ENCODE results near the gene KLK12.

The KLK12 gene

DNA sequence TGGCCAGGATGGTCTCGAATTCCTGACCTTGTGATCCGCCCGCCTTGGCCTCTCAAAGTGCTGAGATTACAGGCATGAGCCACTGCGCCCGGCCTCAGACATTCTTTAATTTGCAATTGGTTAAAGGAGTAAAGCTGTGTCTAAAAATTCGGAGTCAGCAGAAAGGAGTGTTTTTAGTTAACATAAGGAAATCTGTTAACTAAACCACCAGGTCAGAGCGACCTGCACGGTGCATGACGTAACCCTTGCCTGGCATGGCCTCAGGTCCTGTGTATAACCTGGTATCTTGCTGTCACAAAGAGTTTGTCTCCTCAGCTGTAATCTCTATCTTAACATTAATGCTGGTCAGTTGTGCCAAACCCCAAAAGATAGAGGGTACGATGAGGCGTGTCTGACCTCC lies 9.5 kb upstream of the KLK12 start:
- DNase-seq, result no peak

DNA sequence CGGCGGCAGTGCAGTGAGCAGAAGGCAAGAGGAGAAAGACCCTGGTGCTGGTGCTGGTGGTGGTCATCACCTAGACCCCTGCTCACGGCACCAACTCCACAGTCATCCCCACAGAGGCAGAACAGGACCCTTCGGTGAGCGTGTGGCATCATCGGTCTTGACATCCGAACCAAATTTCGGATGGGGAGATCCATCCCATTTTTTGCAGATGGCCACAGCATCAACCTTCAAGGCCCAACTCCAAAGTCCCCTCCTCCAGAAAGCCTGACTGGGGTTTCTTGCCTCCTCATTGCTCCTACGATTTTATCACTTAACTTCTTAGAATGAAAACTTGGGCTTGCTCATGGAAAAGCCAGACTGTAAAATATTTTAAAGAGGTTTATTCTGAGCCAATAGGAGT lies 8.7 kb upstream of the KLK12 start:
- DNase-seq, result no peak

DNA sequence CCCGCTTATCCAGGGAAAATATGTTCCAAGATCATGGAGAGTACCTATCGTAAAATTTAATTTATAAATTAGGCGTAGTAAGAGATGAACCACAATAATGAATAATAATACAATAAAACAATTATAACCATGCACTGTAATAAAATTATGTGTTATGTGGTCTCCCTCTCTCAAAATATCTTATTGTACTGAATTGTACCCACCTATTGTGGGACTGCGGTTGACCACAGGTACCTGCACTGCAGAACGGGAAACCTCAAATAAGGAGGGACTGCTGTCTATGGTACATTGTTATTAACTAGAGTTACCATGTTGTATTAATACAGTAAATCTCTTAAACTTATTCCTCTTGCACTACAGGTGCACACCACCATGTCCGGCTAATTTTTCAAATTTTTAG lies 5.3 kb upstream of the KLK12 start:
- DNase-seq, result no peak

DNA sequence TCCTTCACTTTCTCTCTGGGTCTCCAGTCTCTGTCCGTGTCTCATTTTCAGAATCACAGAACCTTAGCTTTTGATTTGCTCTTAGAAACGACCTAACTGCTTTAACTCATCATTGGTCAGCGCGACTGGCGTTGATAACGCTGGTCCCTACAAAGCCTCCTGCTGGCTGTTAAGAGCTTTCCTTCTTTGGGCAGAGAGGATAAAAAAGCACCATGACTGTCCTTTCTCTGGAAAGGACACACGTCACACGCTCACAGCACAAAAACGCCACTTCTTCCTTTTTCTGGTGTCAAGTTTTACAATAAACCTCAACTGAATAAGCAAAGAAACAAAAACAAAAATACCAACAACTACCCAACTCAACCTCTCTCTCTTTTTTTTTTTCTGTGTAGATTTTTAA lies 1.7 kb upstream of the KLK12 start:
- DNase-seq, result no peak

DNA sequence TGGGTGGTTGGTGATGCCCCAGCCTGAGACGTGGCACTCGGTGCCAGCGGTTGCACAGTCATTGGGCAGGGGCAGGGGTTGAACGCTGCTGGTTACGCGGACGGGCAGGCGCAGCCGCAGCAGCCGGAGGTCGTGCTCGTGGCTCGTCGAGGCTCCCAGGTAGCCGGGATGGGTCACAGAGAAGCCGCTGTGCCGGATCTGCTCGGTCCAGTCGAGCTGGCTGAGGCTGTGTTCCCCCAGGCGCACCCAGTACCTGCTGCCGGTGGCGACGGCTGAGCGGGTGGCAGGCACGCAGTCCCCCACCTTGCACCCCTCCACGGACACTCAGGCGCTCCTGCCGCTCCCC lies 2.9 kb downstream of the KLK12 start:
- no peak for DNase-seq

DNA sequence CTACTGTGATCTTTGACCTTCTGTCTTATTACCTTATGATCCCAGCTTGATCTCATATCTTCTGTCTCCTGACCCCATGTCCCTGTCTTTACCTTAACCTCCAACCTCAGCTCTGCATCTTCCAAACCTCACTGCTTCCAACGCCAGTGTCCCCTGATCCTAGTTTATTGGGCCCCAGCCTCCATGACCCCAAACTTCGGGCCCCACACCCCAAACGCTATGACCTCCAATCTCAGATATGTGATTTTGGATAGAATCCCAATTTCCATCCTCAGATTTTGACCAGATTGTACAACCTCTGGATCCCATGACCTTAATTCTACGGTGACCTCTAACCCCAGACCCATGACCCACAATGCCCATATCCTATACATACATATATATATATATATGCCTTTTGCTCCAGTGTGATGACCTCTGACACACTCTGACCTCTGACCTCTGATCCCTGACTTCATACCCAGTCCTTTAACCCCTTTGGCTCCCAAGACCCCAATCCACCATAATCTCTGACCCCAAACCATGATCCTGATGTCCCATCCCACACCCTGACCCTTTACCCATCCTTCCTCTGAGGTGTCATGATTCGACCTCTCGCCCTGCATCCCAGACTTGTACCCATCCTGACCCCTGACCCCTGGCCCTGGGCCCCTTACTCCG lies 3.5 kb downstream of the KLK12 start:
- DNase-seq, result no peak

DNA sequence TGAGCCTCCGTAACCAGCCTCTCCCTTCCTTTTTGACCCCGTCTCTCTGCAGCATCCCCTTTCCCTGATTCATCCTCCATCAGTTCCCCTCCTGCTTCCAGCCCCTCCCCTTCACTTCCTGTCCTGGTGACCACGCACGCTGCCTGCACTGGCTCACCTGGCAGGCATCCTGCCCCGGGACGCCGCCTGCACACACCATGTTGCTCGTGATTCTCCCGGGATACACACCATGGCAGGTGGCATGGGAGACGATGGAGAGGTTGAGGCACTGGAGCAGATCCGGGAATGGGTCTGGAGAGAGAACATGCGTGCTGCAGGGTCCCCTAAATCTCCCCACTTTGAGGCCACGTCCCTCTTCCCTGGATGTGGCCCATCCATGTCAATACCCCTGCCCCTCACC lies 4.2 kb downstream of the KLK12 start:
- DNase-seq, result no peak

DNA sequence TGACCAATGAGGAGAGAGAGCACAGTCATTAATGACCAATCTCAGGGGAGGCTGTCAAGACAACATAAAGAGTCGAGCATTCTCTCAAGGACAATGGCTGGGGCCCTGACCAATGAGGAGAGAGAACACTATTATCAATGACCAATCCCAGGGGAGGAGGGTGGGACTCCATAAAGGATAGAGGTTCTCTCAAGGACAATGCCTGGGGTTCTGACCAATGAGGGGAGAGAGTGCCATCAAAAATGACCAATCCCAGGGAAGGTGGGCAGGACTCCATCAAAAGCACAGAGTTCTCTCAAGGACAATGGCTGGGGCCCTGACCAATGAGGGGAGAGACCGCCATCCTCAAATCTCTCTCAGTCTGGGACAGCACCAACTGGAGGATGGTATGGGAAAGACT lies 5.1 kb downstream of the KLK12 start:
- no peak for DNase-seq

DNA sequence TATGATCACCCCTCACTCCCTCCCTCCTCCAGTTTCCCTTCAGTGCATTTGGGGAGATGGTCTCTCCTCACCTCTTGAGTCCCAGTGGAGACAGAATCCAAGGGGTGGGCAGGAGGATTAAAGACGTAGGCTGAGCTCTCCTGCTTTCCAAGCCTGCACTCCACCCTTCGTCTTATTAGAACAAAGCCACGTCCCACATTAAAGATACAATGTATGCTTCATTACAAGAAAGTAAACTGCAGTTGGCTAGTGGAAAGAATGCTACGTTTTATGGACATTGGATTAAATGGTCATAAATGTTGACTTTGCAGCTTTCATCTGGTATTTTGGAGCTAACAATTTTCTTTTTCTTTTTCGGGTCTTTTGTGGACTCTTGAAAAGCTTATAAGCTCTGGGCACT lies 6.9 kb downstream of the KLK12 start:
- DNase-seq, result no peak

DNA sequence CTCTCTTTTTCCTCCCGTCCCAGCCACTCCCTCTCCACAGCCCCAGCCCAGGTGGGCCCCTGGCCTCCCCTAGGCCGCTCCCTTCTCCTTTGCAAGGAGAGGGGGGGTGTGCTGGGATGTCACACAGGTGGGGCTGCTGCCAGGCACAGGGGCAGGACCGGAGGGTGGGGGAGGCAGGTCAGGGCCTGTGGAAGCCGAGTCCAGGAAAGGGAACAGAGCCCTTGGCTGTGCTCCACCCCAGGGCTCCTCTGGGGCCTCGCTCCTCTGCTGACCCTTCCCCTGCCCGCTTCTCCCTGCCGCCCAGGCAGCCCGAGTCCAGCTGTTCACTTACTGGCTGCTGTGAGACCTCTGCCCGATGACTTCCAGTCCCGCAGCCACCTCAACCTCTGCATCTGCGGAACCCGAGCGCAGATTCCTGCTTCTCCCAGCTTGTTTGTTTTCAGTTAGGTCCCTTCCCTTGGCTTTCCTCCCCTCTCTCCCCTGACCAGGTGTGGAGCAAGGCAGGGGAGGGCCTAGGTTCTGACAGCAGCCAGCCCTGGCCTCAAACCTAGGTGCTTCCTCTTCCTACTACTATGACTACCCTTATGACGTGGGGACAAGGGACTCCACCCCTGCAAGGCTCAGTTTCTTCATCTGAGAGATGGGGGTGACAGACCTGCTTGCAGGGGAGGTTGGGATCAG lies 7.5 kb downstream of the KLK12 start:
- no peak for DNase-seq

DNA sequence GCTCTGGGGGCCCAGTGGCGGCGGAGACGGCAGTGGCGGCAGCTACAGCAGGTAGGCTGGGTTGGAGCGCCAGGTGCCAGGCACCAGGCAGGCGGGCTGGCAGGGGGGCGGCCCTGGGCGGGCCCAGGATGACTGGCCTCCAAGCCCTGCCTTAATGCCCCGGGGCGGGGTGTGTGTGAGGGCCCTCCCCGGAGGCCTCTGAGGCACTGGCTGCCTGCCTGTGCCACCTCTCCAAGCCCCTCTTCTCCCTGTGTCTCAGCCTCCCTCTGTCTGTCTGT lies 8.3 kb downstream of the KLK12 start, which contains the start of gene KLK11:
TSS of gene KLK11 (minus strand) at position 63 of the 278 bp plus-strand sequence. CDS start 985 bp downstream, outside the sequence.
- DNase-seq, result no peak

DNA sequence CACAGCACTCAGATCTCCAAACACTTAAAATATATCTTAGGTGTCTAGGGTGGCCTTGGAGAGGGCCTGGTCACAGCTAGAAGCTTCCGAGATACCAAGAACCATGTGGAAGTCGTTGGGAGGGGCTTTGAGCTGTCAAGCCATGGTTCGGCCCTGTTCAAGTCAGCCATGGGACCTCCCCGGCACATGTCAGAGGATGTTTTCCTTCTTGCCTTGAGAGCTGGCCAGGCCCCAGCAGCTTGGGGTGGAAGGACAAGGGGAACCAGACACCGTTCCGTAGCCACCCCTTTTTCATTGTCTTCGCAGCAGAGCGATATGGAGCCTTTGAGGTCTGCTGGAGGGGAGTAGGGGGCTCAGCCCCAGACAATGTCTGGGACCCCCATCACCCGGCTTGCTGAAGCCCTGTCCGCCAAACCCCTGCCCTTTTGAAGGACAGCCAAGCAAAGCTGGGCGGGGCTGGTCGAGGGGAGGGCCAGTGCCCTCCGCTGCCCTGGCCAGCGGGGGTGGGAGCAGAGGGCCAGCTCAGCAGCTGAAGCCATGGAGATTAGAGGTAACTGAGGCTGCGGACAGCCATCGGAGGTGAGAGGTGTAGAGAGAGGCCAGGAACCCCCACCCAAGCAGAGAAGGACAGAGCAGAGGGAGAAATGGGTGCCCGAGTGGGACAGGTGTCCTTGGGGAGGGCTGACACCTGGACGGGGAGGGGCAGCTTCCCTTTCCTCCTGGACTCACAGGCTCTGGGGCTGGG lies 8.8 kb downstream of the KLK12 start:
- DNase-seq, result no peak

DNA sequence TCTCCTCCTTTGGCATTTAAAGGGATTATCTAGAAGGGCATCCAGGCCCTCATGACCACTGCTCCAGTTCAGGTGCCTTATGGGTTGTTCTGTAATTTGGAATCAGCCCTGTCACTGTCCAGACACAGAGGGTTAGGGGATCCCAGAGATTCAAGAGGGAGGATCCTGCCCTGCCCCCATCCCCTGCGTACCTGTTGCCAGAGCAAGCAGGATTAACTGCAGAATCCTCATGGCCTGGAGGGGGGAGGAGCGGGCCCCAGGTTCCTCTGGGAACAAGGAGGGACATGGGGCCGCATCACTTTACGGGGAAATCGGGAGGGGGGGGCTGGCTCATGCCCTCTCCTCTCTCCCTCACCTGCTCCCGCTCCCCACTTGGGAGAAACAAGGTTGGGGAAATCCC lies 9.4 kb downstream of the KLK12 start:
- no peak for DNase-seq

DNA sequence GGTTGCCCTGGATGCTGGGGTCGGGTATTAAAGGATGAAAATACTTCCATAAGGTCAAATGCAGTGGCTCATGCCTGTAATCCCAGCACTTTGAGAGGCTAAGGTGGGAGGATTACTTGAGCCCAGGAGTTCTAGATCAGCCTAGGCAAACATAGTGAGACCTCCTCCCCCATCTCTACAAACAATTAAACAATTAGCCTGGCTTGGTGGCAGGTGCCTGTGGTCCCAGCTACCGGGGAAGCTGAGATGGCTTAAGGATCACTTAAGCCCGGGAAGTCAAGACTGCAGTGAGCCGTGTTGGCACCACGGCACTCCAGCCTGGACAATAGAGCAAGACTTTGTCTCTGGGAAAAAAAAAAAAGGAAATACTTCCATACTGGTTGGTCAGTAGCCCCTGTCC lies 9.9 kb downstream of the KLK12 start:
- no peak for DNase-seq

DNA sequence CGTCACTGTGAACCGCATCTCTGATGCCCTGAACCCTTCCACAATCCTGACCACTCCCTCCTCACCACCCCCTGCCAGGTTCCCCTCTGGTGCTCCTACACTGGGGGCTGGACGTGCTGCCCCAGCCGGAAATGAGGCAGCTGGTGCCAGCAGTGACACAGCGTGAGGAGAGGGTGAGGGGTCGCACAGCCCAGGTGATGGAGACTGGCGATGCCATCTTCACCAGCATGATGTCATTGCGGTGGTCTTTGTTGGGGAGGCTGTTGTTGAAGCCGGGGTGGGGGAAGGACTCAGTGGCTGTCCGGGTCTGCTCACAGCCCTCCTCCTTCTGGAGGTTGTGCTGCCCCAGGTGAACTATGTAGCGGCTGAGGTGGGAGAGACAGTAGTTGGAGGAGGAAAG lies 10.9 kb downstream of the KLK12 start:
- no peak for DNase-seq

DNA sequence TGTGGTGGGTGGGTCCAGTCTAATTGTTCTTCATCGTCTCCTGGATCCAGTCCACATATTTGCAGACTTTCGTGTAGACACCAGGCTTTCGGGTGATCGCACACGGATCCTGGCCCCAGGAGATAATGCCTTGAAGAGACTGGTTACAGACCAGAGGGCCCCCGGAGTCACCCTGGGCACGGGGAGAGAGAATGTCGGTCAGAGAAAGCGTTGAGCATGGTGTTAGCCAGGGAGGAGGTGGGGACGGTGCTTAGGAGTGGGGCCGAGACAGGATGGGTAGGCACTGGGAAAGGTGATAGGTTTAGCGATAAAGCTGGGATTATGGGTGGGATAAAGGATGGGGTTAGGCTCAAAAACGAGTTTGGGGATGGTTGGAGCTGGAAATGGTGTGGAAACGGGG lies 12.3 kb downstream of the KLK12 start:
- no peak for DNase-seq

DNA sequence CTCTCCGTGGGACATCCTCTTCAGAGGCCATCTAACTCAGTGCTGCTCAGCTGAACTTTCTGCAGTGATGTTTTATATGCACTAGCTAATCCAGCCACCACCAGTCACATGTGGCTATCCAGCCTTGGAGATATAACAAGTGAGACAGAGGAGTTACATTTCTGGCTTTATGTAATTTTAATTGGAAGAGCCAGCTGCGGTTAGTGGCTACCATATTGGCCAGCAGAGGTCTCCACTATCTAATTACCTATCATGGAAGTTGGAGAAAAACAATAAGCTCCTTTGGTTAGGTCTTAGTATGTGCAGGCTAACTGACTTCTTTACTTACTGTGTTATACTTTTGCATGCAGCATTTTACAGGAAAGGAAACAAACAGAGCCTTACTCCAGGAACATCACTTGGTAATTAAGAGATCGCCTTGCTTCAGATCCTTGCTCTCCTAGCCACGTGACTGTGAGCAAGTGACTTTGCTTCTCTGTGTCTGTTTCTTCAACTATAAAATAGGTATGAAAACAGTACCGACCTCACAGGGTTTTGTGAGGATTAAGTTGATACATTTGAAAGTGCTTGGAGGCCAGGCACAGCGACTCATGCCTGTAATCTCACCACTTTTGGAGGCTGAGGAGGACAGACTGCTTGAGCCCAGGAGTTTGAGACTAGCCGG lies 13.7 kb downstream of the KLK12 start:
- no peak for DNase-seq

DNA sequence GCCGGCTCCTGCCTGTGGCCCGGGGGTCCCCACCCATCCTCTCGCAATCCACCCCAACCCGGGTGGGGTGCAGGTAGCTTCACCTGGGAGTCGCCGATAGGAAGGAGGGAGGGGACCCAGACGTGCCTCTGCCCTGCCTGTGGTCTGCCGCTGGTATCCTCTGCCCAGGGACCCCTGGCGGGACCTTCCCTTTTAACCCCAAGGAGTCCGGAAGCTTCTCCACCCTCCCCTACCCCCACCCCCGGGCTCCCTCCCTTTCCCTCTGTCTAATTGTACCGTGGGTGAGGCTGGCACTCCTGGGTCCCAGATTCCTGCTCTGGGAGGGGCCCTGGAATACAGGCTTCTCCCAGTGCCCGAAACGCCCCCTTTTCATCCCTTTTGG lies 15.3 kb downstream of the KLK12 start, which contains the start of gene KLK10:
TSS of gene KLK10 (minus strand) at position 166 of the 382 bp plus-strand sequence. CDS start 579 bp downstream, outside the sequence.
- DNase-seq, result no peak

DNA sequence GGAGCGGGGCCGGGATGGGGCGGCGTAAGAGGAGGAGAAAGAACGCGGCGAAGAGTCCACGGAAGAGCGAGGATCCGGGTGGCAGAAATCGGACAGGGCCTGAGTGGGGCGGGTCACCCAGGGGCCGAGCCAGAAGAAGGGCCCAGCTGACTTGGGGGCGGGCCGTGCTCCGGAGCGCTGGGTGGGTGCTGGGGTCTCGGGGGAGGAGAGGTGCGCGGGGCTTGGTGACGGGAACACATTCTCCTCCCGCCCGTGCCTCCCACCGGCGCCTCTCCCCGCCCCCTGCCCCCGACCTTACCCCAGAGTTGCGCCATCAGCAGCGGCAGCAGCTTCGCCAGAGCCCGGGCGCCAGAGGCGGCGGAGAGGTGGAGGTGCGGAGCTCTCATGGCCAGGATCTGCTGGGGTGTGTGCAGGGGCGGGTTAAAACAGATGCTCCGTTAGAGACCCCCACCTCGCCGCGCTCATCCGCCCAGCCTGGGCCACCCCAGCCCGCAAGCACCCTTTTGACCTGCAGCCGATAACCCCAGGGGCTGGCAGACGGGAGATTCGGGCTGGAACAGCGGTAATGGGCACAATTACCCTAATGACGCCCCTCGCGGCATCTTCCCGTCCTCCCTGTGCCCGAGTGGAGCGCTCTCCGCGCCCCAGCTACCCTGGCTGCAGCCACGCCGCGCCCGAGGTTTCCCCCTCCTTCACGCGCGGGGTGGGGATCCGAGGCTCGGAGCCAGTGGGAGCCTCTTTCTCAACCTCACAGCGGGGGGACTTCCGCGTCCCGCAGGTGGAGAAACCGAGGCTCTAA lies 15.9 kb downstream of the KLK12 start:
- no peak for DNase-seq

DNA sequence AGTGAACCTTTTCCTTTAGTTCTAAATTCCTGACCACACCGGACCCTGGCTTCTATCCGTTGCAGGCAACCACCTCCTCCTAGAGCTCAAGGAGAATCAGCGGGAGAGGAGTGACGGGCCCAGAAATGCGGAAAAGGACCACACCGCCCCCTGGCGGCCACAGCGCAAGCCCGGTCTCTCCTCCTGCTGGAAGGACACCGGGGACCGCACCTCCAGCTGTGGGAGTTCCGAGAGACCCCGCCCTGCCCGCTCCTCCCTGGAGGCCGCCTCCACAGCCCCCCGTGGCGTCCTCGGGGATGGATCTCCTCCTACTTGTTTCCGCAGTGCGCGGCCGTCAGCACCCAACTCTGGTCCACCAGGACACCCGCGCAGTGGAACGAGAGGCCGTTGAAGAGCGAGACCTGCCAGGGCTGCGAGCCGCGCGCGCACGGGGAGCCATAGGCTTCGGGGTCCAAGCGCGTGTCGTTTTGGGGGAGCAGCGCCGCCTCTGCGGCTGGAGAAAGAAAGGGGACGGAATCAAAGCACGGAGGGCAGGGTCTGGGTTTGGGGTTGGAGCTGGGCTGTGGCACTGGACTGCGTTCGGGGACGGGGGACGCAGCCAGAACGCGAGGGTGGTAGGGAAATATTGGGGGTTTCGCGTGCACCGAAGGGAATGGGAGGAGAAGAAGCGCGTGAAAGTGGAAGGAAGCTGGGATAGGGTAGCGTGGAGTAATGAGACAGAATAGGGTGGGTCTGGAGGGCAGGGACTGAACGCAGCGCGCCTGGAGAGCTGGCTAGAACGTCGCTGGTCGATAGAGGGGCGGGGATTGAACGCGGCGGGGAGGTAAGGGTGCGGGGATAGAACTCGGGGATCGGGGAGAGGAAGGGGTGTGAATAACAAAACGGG lies 17.8 kb downstream of the KLK12 start:
- DNase-seq, result no peak

DNA sequence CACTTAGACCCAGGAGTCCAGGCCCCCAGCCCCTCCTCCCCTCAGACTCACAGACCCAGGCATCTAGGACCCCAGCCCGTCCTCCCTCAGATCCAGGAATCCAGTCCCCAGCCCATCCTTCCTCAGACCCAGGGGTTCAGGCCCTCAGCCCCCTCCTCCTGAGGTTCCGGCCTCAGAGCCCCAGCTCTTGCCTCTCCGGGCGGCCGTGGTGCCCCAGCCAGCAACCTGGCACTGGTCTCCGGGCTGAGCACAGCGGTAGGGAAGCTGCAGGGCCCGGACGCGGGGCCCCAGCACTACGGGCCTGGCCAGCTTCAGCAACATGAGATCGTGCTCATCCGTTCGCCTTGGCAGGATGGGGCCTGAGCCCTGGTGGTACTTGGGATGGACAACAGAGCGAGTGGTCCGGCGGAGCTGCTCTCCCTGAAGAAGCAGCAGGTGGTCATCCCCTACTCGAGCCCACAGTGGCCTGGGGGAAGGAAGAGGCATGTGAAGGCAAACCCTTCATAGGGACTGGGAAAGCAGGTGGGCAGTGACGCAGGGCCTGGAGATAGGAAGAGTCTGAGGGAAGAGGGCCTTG lies 19.0 kb downstream of the KLK12 start:
- no peak for DNase-seq

DNA sequence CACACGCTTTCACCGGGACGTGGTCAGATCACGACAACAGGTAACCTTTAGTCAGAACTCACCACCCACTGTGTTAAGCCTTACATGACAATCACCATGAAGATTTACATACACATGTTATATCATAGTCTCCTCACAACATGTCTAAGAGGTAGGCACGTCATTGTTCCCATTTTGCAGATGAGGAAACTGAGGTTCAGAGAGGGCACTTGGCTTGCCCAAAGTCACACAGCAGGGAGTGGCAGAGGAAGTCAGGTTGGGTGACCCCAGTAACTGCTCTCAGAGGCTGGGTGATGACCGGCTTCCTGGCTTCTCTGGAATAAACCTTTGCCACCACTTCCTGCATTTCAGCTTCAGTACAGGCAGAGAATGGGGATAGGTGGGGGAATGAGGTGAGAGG lies 20.6 kb downstream of the KLK12 start:
- DNase-seq, result no peak

Data from stimulated activated naive CD4-positive, alpha-beta T cell treated with Interleukin-2 at 50 U/mL for 16 hours (primary cell).